Esophagus muscularis mucosa (tissue), 4 donors: ENCODE results near the gene ADGRG1. TPM values are rescaled to one million over a fixed set of nuclear protein-coding genes. Genes with fewer than 3 reads are reported as not detected.

Source experiments
- DNase-seq: peaks from one replicate; pipeline ENCODE4 v3.0.0-alpha.2; 2017; ENCODE audit errors: extremely low spot score
- H3K27ac ChIP-seq, 4 donors: fragments of 200-600 bp; sonication (generic); replicated peaks in 1 of 4; 1 replicate in 3 of 4; 2 replicates in 1 of 4; pipeline ENCODE4 v1.5.1; 2016 to 2019; ENCODE audit warnings: mild to moderate bottlenecking in 1 of 4
- H3K27me3 ChIP-seq, 4 donors: fragments of 200-600 bp; sonication (generic); one replicate each; pipeline versions ENCODE4 v1.5.1 to v1.6.0; 2016 to 2019
- H3K36me3 ChIP-seq, 4 donors: fragments of 200-600 bp; sonication (generic); one replicate each; pipeline ENCODE4 v1.5.1; 2016 to 2019
- H3K4me1 ChIP-seq, 4 donors: fragments of 200-600 bp; sonication (generic); one replicate each; pipeline ENCODE4 v1.5.1; 2016 to 2019
- H3K4me3 ChIP-seq, 4 donors: fragments of 200-600 bp; sonication (generic); 1 replicate in 2 of 4; 2 replicates in 2 of 4; pipeline ENCODE4 v1.5.1; 2016 to 2019; ENCODE audit warnings: mild to moderate bottlenecking in 4 of 4, moderate library complexity in 1 of 4
- H3K9me3 ChIP-seq, 4 donors: fragments of 200-600 bp; sonication (generic); 1 replicate in 3 of 4; 2 replicates in 1 of 4; pipeline ENCODE4 v1.5.1; 2016 to 2019
- CTCF ChIP-seq, 3 experiments: fragments of 200-600 bp in 2 of 3; fragments of 450-650 bp in 1 of 3; sonication (generic) in 2 of 3; IDR thresholded peaks; one replicate each; pipeline ENCODE4 v1.5.1; 2017 to 2019; ENCODE audit warnings: antibody characterized with exemption in 3 of 3, mild to moderate bottlenecking in 2 of 3, moderate library complexity in 1 of 3
- EP300 ChIP-seq: sonication (generic); formaldehyde crosslinking; IDR thresholded peaks from one replicate; pipeline ENCODE4 v1.6.1; 2017; ENCODE audit warnings: antibody characterized with exemption
- POLR2A ChIP-seq: fragments of 450-650 bp; IDR thresholded peaks from one replicate; pipeline ENCODE4 v1.6.1; 2017; ENCODE audit warnings: antibody characterized with exemption, moderate library complexity, mild to moderate bottlenecking, low read depth
- POLR2AphosphoS5 ChIP-seq, 2 donors: sonication (generic); formaldehyde crosslinking; IDR thresholded peaks; one replicate each; pipeline ENCODE4 v1.6.1; 2017; ENCODE audit warnings: antibody characterized with exemption in 2 of 2
- WGBS: methylation state at CpG from one replicate; pipeline ENCODE4 v1.1.5; 2018; 5-methylcytosine and 5-hydroxymethylcytosine counted together
- intact Hi-C: fragments of 100-400 bp; cut with DNase I; formaldehyde crosslinking; loops from one replicate; pipeline ENCODE4 v1.15.1; 2023
- total RNA-seq, 4 donors: library from RNA; depleted of rRNA; stranded (reverse); fragments of >200 nt; gene quantifications; one replicate each; pipeline versions ENCODE4 v1.1.0 to v1.2.1, GENCODE V29; 2016

ADGRG1 gene
- total RNA-seq, 4 donors from 2014 or later = 17.4 to 21.4 (median 19.1) TPM

- intact Hi-C loops = loop anchor here (10.0 kb wide), 1 partner anchor 285 kb away; no protein-coding TSS in a partner anchor
- WGBS = 97% methylated on average over 7 of the region's 7 CpGs
- DNase-seq = no peak
- no peak overlapping the region for H3K27ac ChIP-seq
- peaks cover 0 to 38% (median 0%) of the 10 kb centered on the region in 4 donors for H3K27me3 ChIP-seq
- H3K4me3 ChIP-seq = no peak overlapping the region
- no peaks in the 10 kb centered on the region for H3K36me3 ChIP-seq
- peaks cover 5 to 10% (median 8%) of the 10 kb centered on the region in 4 donors for H3K4me1 ChIP-seq
- no peaks in the 10 kb centered on the region for H3K9me3 ChIP-seq
- no peak for TF ChIP-seq CTCF (IDR thresholded peaks at IDR 0.05)
- no peak for TF ChIP-seq EP300
- TF ChIP-seq POLR2AphosphoS5 (IDR thresholded peaks at IDR 0.05) = no peak
- TF ChIP-seq POLR2A = no peak
Measured at GRCh38 chr16:57589374-57589773, 39.1 kb upstream of the ADGRG1 start.

- WGBS = 39% methylated on average over 8 of the region's 8 CpGs
- DNase-seq = no peak
- Histone ChIP-seq H3K9me3 (peaks cover 0 to 5% (median 2%) of the 10 kb centered on the region in 4 donors), H3K4me1 (peaks cover 5 to 10% (median 8%) of the 10 kb centered on the region in 4 donors), H3K27me3 (peaks cover 0 to 42% (median 0%) of the 10 kb centered on the region in 4 donors), H3K36me3 (no peaks in the 10 kb centered on the region), H3K4me3 (no peak overlapping the region), H3K27ac (no peak overlapping the region)
- no peak for TF ChIP-seq POLR2A
- TF ChIP-seq CTCF (IDR thresholded peaks at IDR 0.05) = no peak
- TF ChIP-seq EP300 = no peak
- no peak for TF ChIP-seq POLR2AphosphoS5 (IDR thresholded peaks at IDR 0.05)
- intact Hi-C loops = loop anchor here (5.0 kb wide), 1 partner anchor 57 kb away; no protein-coding TSS in a partner anchor
Measured at GRCh38 chr16:57590654-57591085, 37.8 kb upstream of the ADGRG1 start.

GRCh38 chr16:57591086-57591869, 37.2 kb upstream of the ADGRG1 start:
- TF ChIP-seq POLR2AphosphoS5 (IDR thresholded peaks at IDR 0.05) = peak in 1 of 2 donors; percentile 46
- no peak for TF ChIP-seq POLR2A
- peak; percentile 70 to 81 (median 78) for TF ChIP-seq CTCF (IDR thresholded peaks at IDR 0.05)
- H3K4me3 ChIP-seq = no peak overlapping the region
- DNase-seq = no peak
- 27% methylated on average over 8 of the region's 9 CpGs for WGBS
- intact Hi-C loops = loop anchor here (5.0 kb wide), 1 partner anchor 56 kb away; no protein-coding TSS in a partner anchor
- no peak overlapping the region for H3K27ac ChIP-seq
- no peaks in the 10 kb centered on the region for H3K36me3 ChIP-seq
- peaks cover 5 to 10% (median 8%) of the 10 kb centered on the region in 4 donors for H3K4me1 ChIP-seq
- H3K9me3 ChIP-seq = peaks cover 0 to 11% (median 4%) of the 10 kb centered on the region in 4 donors
- peaks cover 0 to 42% (median 0%) of the 10 kb centered on the region in 4 donors for H3K27me3 ChIP-seq

GRCh38 chr16:57591870-57592485, 36.5 kb upstream of the ADGRG1 start:
- H3K4me3 ChIP-seq = no peak overlapping the region
- intact Hi-C loops = loop anchor here (5.0 kb wide), 1 partner anchor 55 kb away; no protein-coding TSS in a partner anchor
- DNase-seq = no peak
- no peaks in the 10 kb centered on the region for H3K36me3 ChIP-seq
- 70% methylated on average over 7 of the region's 7 CpGs for WGBS
- peaks cover 0 to 37% (median 0%) of the 10 kb centered on the region in 4 donors for H3K27me3 ChIP-seq
- H3K9me3 ChIP-seq = peaks cover 0 to 18% (median 8%) of the 10 kb centered on the region in 4 donors
- no peak overlapping the region for H3K27ac ChIP-seq
- H3K4me1 ChIP-seq = peaks cover 5 to 10% (median 8%) of the 10 kb centered on the region in 4 donors
- no peak for TF ChIP-seq POLR2A
- no peak for TF ChIP-seq CTCF (IDR thresholded peaks at IDR 0.05)
- no peak for TF ChIP-seq POLR2AphosphoS5 (IDR thresholded peaks at IDR 0.05)
- TF ChIP-seq EP300 = no peak
